Activated CD4-positive, CD25-positive, alpha-beta regulatory T cell treated with anti-CD3 and anti-CD28 coated beads, Interleukin-2, amount 50 U/mL, for 16 hours (primary cell): ENCODE data around the gene DDX10.

Source experiments
- DNase-seq: peaks from one replicate; pipeline ENCODE4 v3.0.0-alpha.2; 2020; ENCODE audit warnings: low read depth, low spot score

The DDX10 gene

GRCh38 chr11:108654994-108655631 lies 9.8 kb upstream of the DDX10 start:
- DNase-seq: peak; percentile 0

- DNase-seq: no peak
Observed at GRCh38 chr11:108662700-108663099, 2.2 kb upstream of the DDX10 start.

- no peak for DNase-seq
Observed at GRCh38 chr11:108663154-108663877, 1.6 kb upstream of the DDX10 start.

GRCh38 chr11:108666373-108666772 lies 1.5 kb downstream of the DDX10 start:
- DNase-seq: no peak

GRCh38 chr11:108669286-108669685 lies 4.4 kb downstream of the DDX10 start:
- no peak for DNase-seq

- no peak for DNase-seq
Observed at GRCh38 chr11:108669711-108670110, 4.8 kb downstream of the DDX10 start.

GRCh38 chr11:108670451-108670850 lies 5.6 kb downstream of the DDX10 start:
- DNase-seq: no peak

- no peak for DNase-seq
Observed at GRCh38 chr11:108672113-108672512, 7.2 kb downstream of the DDX10 start.

GRCh38 chr11:108672786-108673185 lies 7.9 kb downstream of the DDX10 start:
- DNase-seq: no peak

GRCh38 chr11:108679045-108679444 lies 14.2 kb downstream of the DDX10 start:
- no peak for DNase-seq

- DNase-seq: no peak
Observed at GRCh38 chr11:108680271-108680670, 15.4 kb downstream of the DDX10 start.

GRCh38 chr11:108685419-108686130 lies 20.7 kb downstream of the DDX10 start:
- no peak for DNase-seq

GRCh38 chr11:108693852-108694251 lies 29.0 kb downstream of the DDX10 start:
- DNase-seq: no peak

GRCh38 chr11:108694846-108695245 lies 30.0 kb downstream of the DDX10 start:
- no peak for DNase-seq

- no peak for DNase-seq
Observed at GRCh38 chr11:108697872-108698473, 33.1 kb downstream of the DDX10 start.

- DNase-seq: no peak
Observed at GRCh38 chr11:108698844-108699642, 34.2 kb downstream of the DDX10 start.

GRCh38 chr11:108703916-108704315 lies 39.0 kb downstream of the DDX10 start:
- DNase-seq: no peak

- DNase-seq: no peak
Observed at GRCh38 chr11:108705061-108705460, 40.2 kb downstream of the DDX10 start.

- no peak for DNase-seq
Observed at GRCh38 chr11:108708173-108708572, 43.3 kb downstream of the DDX10 start.

GRCh38 chr11:108709741-108710140 lies 44.9 kb downstream of the DDX10 start:
- no peak for DNase-seq

GRCh38 chr11:108713076-108713790 lies 48.4 kb downstream of the DDX10 start:
- DNase-seq: no peak
